ENCODE measurements around the gene VWDE. TPM values are rescaled to one million over a fixed set of nuclear protein-coding genes. Genes with fewer than 3 reads are reported as not detected.

The VWDE gene
- total and polyA plus RNA-seq, 10 of the 15 experiments (the other 5 are each of a cell fraction or from before 2014, with no cell fraction given) = 0.74 to 2.1 (median 1.3) TPM

- Histone ChIP-seq H3K79me2 (ENCODE audit: control insufficient read depth, insufficient read depth, low read length) (no peaks in the 10 kb centered on the region), H3K27me3 (replicated peaks in 1 of 2; ENCODE audit: control insufficient read depth in 2 of 2, insufficient read depth in 2 of 2, low read length in 1 of 2) (no peaks in the 10 kb centered on the region), H4K20me1 (ENCODE audit: control insufficient read depth, insufficient read depth) (no peaks in the 10 kb centered on the region), H3K4me1 (ENCODE audit: control insufficient read depth, insufficient read depth, low read length) (no peaks in the 10 kb centered on the region), H3K9ac (ENCODE audit: control insufficient read depth, insufficient read depth, low read length) (no peak overlapping the region), H2AFZ (ENCODE audit: control insufficient read depth, low read depth, low read length) (no peak overlapping the region), H3K4me3 (no peak overlapping the region), H3K9me3 (replicated peaks; ENCODE audit: control insufficient read depth, insufficient read depth, low read length) (no peaks in the 10 kb centered on the region), H3K4me2 (ENCODE audit: control insufficient read depth, insufficient read depth) (no peak overlapping the region), H3K36me3 (ENCODE audit: control insufficient read depth in 2 of 2, insufficient read depth in 2 of 2, low read length in 1 of 2) (no peaks in the 10 kb centered on the region), H3K27ac (ENCODE audit: control insufficient read depth, insufficient read depth) (no peak overlapping the region)
- ChIA-PET CTCF (no interaction called here), POLR2A (no interaction called here), SMC1A (ENCODE audit: uncharacterized antibody, unreplicated experiment) (no interaction called here), RAD21 (ENCODE audit: unreplicated experiment) (no interaction called here)
- intact Hi-C loops (cut with micrococcal nuclease; ENCODE audit: unreplicated experiment) (no loop called here), in situ Hi-C loops (cut with MboI) (loop anchor here (10.0 kb wide), 1 partner anchor 893 kb away; no protein-coding TSS in a partner anchor)
- no peak for TF ChIP-seq CEBPZ (IDR thresholded peaks at IDR 0.05; ENCODE audit: low read depth, low read length)
- no peak for TF ChIP-seq NR2F1 (conservative IDR thresholded peaks at IDR 0.05)
- no peak for TF ChIP-seq RCOR1 (conservative IDR thresholded peaks at IDR 0.05; ENCODE audit: low read depth, low read length)
- TF ChIP-seq PRDM15 (CRISPR knock-in tag; IDR thresholded peaks at IDR 0.05) = no peak
- no peak for TF ChIP-seq GABPA (IDR thresholded peaks at IDR 0.05; ENCODE audit: low read depth)
- TF ChIP-seq EGR1 (IDR thresholded peaks at IDR 0.05; ENCODE audit: borderline replicate concordance in 1 of 2, low read depth in 2 of 2, low read length in 2 of 2) = no peak
- no peak for TF ChIP-seq NFYA (IDR thresholded peaks at IDR 0.05; ENCODE audit: borderline replicate concordance, low read depth, low read length)
- TF ChIP-seq IRF4 (IDR thresholded peaks at IDR 0.05; ENCODE audit: low read depth, low read length) = no peak
- TF ChIP-seq JUNB (IDR thresholded peaks at IDR 0.05) = no peak
- TF ChIP-seq RUNX3 (IDR thresholded peaks at IDR 0.05; ENCODE audit: low read length) = no peak
- TF ChIP-seq MTA3 (IDR thresholded peaks at IDR 0.05; ENCODE audit: borderline replicate concordance, low read length) = no peak
- no peak for TF ChIP-seq FOXK2 (IDR thresholded peaks at IDR 0.05)
- TF ChIP-seq USF2 (IDR thresholded peaks at IDR 0.05; ENCODE audit: borderline replicate concordance, low read depth, low read length) = no peak
- no peak for TF ChIP-seq MXI1 (IDR thresholded peaks at IDR 0.05; ENCODE audit: low read depth, low read length)
- TF ChIP-seq BCL11A (IDR thresholded peaks at IDR 0.05; ENCODE audit: low read depth, low read length) = no peak
- TF ChIP-seq IKZF1 (conservative IDR thresholded peaks at IDR 0.05) = no peak
- FAIRE-seq (no peak), ATAC-seq (no peak), DNase-seq (ENCODE audit: low read depth, low spot score) (no peak)
- no TSS peak for BruUV-seq (replicated peaks)
- WGBS (ENCODE audit: insufficient coverage, insufficient replicate concordance, low lambda C conversion rate, missing lambda C conversion rate) = 31% methylated on average over 3 of the region's 3 CpGs
Measured at GRCh38 chr7:12327922-12328321, 75.7 kb downstream of the VWDE start.

All from GM12878 (cell line).